Hematopoietic multipotent progenitor cell treated with erythropoietin and hydrocortisone succinate and interleukin-3 and kit ligand, for 15 days (in vitro differentiated cells): Measurements from ENCODE around the gene KRTAP7-1.
A peak's percentile ranks its signal among the peaks of the same experiment; 100 is the strongest.

Experiments used
- DNase-seq: peaks from one replicate; pipeline ENCODE4 v3.0.0-alpha.2; 2015; ENCODE audit warnings: low spot score

Gene KRTAP7-1, protein sequence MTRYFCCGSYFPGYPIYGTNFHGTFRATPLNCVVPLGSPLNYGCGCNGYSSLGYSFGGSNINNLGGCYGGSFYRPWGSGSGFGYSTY

DNA sequence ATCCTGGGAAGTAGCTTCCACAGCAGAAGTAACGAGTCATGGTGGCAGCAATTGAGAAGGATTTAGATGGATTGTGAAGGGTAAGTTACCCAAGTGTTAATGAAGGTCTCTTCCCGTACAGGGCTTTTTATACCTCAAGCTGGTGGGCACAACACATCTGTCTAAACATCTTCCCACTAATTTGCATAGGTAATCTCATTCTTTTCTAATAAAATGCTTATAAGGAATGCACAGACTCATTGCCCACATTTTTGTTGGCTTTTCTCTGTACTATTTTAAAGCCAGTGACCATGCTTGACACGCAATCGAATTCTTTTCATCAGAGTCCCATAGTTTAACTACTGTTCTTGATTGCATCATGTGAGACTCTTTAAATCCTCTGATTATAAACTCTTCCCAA is at the start of gene KRTAP7-1:
KRTAP7-1 (minus strand) TSS at position 101 of the 400 bp plus-strand sequence; CDS start at position 40, 61 bp downstream.
- no peak for DNase-seq

DNA sequence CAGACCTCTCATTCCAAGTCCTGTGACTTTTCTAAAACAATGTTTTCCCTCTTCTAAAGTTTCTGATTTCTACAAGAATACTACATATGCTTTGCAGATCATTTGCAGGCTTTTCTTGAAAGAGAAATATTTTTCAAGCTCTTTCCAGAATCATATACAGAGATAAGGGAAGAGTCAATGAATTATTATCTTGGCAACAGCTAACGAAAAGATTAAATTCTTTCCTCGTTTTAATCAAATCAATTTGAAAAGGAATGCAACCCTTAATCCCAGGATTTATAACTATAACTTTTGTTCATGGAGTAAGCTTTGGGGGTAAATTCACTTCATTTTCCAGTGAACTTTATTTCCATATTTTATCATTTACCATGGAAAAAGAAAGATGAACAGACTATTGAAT is 45.0 kb upstream of the KRTAP7-1 start:
- DNase-seq, result no peak

- no peak for DNase-seq
These were observed 18.3 kb upstream of the KRTAP7-1 start for GRCh38 chr21:30847627-30848500.

- no peak for DNase-seq
These were observed 13.4 kb upstream of the KRTAP7-1 start for GRCh38 chr21:30842990-30843389.

DNA sequence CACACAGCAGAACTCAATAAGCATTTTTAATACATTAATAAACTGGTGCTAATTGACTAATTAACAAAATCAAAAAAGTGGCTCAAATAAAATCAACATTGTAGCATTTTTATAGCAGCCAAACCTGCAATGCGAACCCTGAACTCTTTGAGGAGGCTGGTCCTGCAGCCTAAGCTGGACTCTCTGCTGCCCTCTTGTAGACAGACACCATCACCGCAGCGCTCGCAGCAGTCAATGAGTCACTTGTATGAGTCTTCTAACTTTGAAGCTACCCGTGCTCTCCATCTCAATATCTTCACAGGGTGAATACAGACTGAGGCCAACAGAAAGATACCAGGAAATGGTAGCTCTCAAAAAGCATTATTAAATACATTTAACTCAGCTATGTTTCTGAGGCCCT is 9.7 kb upstream of the KRTAP7-1 start:
- DNase-seq, result no peak

DNA sequence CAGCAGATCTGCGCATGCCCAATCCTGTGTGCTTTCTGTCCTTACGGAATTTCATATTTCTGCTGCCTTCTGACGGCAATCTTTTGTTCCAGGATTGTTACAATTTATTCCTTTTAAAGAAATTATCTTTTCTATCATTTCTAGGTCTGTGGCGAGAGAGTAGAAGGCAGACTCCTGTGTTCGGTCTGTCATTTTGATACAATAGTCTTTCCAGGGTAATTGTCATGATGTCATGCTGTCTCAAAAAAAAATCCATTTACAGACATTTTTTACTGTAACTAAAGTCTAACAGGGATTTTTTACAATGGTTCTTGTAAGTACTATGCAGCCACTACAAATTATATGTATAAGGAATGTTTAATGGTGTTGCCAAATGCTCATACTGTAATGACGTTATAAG is 9.0 kb upstream of the KRTAP7-1 start:
- no peak for DNase-seq

GRCh38 chr21:30831194-30831765 is 1.7 kb upstream of the KRTAP7-1 start:
- peak; percentile 8 for DNase-seq

DNA sequence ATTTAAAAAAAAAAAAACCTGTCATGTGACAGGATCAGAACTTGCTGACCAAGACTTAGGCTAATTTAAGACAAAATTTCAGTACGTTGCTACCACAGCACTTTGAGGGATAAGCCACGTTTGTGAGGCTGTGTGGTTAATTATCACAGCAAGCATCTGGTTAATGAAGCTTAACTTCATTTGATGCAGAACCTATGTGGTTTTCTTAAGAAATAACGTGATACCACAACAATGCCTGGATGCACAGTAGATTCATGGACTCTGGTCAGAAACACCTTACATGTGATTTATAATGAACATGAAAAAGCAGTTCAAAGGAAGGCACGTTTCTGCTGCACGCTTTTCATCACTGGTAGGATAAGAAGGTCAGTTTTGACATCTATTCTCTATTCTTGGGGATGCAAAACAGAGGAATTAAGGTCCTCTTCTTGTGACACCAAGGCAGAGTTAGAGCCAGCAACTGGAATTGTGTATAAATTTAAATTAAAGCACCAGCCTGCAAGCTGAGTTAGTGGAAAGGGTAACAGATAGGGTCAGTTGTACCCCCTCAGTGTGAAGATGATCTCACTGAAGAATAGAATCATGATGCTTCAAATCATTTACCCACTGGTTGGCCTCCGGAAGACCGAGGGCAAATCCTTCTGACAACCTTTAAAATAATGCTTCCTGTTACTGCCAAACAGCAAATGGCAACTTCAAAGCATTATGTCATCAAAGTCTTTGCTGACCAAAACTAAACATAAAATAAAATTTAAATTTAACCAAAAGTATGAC is 10.5 kb downstream of the KRTAP7-1 start:
- no peak for DNase-seq

GRCh38 chr21:30813174-30813573 is 16.4 kb downstream of the KRTAP7-1 start, which contains the start of gene KRTAP8-1:
Gene KRTAP8-1, minus strand, starts transcription at chr21:30813274. Its CDS starts 54 bp downstream, at chr21:30813220.
- DNase-seq, result no peak

DNA sequence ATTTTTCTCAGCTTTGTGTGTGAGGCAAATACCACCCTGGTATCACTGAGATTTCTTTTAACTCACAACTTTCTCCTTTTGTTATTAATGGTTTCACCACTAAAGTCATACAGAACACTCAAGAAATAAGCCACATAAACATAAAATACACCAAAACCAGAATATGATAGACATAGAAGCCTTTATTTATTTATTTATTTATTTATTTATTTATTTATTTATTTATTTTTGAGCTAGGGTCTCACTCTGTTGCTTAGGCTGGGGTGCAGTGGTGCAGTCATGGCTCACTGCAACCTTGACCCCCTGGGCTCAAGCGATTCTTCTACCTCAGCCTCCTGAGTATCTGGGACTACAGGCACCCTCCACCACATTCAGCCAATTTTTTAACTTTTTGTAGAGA is 29.0 kb downstream of the KRTAP7-1 start:
- no peak for DNase-seq

DNA sequence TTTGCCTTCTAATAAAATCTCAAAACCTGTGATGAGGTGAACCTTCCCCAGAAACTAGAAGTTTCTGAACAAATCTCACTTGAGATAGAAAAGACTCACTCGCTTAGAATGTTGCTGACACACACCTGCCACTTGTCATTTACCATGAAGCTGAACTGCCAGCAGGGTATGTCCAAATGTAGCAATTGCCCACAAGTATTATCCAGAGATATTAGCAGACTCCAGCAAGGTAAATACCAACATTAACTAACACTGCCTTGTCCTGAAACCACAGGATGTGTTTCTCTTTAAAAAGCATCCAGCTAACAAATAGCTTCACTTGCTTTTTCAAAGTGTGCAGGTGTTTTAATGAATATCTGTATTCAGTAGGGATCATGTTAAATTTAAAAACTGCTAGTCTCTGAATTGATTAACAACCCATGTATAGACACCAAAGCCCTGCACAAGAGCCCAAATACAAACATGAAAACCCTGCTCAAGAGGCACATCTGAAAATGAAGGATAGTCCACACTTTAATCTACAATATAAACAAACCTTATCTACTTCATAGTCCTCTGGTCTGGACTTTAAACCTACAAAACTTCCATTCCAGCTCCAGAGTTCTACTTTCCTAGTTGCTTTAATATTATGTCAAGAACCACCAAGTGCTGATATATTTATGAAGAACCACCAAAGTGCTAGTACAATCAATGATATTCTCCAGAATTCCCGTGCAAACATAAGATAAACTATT is 35.8 kb downstream of the KRTAP7-1 start:
- DNase-seq, result no peak

DNA sequence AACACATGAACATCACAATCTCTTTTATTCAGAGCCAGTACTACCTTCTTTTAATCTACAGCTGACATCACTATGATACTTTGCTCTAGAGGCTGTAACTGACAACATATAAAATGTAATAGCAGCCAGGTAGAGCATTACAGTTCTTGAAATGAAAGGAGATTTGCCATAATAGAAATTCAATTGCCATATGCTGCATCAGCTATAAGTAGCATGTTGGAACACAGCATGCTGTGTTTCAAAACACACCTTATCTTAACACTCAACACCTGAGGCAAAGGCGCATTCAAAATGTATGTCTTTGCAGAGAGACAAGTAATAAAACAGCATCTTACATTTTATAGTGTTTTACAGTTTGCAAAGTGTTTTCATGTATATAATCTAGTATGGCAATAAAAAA is 50.3 kb downstream of the KRTAP7-1 start:
- no peak for DNase-seq
